Esophagus squamous epithelium (tissue), 5 donors: Measurements from ENCODE around the gene LITAF. TPM values are rescaled to one million over a fixed set of nuclear protein-coding genes. Genes with fewer than 3 reads are reported as not detected.
A peak's percentile ranks its signal among the peaks of the same experiment; 100 is the strongest.
"Not testable (repeated sequence)": the region's sequence is repeated elsewhere in the genome, so short reads cannot be mapped to it uniquely, and the experiment has no call there.

Experiments
- DNase-seq: peaks from one replicate; lab custom pipeline; 2025; lab: John Stamatoyannopoulos, UW
- H3K27ac ChIP-seq, 4 donors: fragments of 200-600 bp; sonication (generic); one replicate each; pipeline ENCODE4 v1.5.1; 2016 to 2019; ENCODE audit warnings: mild to moderate bottlenecking in 1 of 4
- H3K27me3 ChIP-seq, 4 donors: fragments of 200-600 bp; sonication (generic); 1 replicate in 3 of 4; 2 replicates in 1 of 4; pipeline versions ENCODE4 v1.5.1 to v1.6.0; 2017 to 2021; ENCODE audit warnings: antibody characterized with exemption in 1 of 4
- H3K36me3 ChIP-seq, 3 donors: fragments of 200-600 bp; sonication (generic); one replicate each; pipeline ENCODE4 v1.5.1; 2016 to 2019
- H3K4me1 ChIP-seq, 3 donors: fragments of 200-600 bp; sonication (generic); one replicate each; pipeline ENCODE4 v1.5.1; 2017 to 2019
- H3K4me3 ChIP-seq, 4 donors: fragments of 200-600 bp; sonication (generic); 1 replicate in 3 of 4; 2 replicates in 1 of 4; pipeline ENCODE4 v1.5.1; 2016 to 2019; ENCODE audit warnings: mild to moderate bottlenecking in 2 of 4, moderate library complexity in 1 of 4
- H3K9me3 ChIP-seq, 3 donors: fragments of 200-600 bp; sonication (generic); one replicate each; pipeline ENCODE4 v1.5.1; 2016 to 2019
- POLR2A ChIP-seq, 4 donors: fragments of 450-650 bp; IDR thresholded peaks; one replicate each; pipeline ENCODE4 v1.6.1; 2017; ENCODE audit warnings: antibody characterized with exemption in 4 of 4, mild to moderate bottlenecking in 4 of 4, moderate library complexity in 3 of 4
- WGBS, 2 donors: methylation state at CpG; one replicate each; pipeline ENCODE4 v1.1.5; 2018; 5-methylcytosine and 5-hydroxymethylcytosine counted together
- intact Hi-C: fragments of 100-400 bp; cut with DNase I; formaldehyde crosslinking; loops from one replicate; pipeline ENCODE4 v1.15.0; 2022
- total RNA-seq, 4 donors: library from RNA; depleted of rRNA; stranded (reverse); fragments of >200 nt; gene quantifications; one replicate each; pipeline ENCODE4 v1.1.0, GENCODE V29; 2016
- TF ChIP-seq, protein P1 (sequence below), 6 experiments: fragments of 450-650 bp in 4 of 6; fragments of 200-600 bp in 2 of 6; sonication (generic) in 2 of 6; IDR thresholded peaks; one replicate each; pipeline ENCODE4 v1.5.1; 2016 to 2019; ENCODE audit warnings: antibody characterized with exemption in 6 of 6, mild to moderate bottlenecking in 4 of 6, moderate library complexity in 4 of 6
- donor health status: DM: yes; HTN: yes; CAD: no.

LITAF gene
- total RNA-seq, 4 donors from 2014 or later, result 13.7 to 44.4 (median 34.4) TPM

DNA sequence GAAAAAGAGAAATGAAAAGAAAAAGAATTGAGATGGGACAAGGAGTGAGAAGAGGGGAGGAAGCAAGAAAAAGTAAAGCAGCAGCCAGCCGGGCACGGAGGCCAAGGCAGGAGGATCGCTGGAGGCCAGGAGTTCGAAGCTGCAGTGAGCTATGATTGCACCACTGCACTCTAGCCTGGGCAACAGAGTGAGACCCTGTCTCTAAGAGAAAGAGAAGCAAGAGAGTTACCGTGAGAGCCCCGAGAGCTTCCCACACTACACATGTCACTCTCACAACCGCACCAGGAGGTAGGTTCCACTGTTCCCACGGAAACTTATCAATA lies 18.8 kb upstream of the LITAF start:
- TF ChIP-seq, protein P1, sequence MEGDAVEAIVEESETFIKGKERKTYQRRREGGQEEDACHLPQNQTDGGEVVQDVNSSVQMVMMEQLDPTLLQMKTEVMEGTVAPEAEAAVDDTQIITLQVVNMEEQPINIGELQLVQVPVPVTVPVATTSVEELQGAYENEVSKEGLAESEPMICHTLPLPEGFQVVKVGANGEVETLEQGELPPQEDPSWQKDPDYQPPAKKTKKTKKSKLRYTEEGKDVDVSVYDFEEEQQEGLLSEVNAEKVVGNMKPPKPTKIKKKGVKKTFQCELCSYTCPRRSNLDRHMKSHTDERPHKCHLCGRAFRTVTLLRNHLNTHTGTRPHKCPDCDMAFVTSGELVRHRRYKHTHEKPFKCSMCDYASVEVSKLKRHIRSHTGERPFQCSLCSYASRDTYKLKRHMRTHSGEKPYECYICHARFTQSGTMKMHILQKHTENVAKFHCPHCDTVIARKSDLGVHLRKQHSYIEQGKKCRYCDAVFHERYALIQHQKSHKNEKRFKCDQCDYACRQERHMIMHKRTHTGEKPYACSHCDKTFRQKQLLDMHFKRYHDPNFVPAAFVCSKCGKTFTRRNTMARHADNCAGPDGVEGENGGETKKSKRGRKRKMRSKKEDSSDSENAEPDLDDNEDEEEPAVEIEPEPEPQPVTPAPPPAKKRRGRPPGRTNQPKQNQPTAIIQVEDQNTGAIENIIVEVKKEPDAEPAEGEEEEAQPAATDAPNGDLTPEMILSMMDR (IDR thresholded peaks at IDR 0.05), result no peak
- TF ChIP-seq POLR2A (IDR thresholded peaks at IDR 0.05), result no peak
- intact Hi-C loops, result no loop called here
- Histone ChIP-seq H3K4me1 (peaks cover 0 to 50% (median 4%) of the 10 kb centered on the region in 3 donors), H3K9me3 (no peaks in the 10 kb centered on the region), H3K36me3 (no peaks in the 10 kb centered on the region), H3K27ac (peak overlapping the region in 2 of 4 donors; percentile 31 to 68), H3K4me3 (no peak overlapping the region), H3K27me3 (no peaks in the 10 kb centered on the region)
- WGBS, 2 donors, result 81 to 85% methylated on average over 8 of the region's 8 CpGs
- no peak for DNase-seq

DNA sequence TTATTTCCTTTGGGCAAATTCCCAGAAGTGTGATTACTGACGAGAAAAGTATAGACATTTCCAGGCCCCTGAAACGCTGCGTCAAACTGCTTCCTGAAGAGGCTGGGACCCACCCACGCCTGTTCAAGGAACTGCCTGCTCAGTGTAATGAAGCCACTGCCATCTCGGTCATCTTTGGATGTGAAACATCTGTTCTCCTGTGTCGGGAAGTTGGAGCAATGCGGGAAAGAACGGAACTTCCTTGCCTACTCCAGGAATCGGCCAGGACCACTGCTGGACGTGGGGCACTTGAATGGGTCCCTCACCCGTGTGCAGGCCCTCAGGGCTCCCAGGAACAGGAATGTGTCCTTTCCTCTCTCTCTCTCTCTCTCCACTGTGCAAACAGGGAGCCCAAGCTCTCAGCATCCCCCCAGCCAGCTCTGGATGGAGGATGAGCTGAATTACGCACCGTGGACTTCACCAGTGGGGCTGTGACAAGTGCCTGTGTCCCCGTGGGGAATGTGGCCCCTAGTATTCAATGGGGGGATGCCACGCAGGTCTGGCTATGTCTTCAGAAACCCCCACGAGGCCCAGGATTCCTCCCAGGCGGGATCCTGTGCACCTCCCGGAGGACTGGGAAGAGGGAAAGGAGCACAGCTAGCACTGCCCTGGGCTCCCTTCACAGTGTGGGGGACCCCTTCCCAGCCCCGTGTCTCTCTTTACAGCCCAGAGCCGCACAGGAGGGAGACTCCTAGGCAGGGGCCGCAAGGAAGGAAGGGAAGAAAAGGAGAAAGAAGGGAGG lies 18.3 kb upstream of the LITAF start:
- intact Hi-C loops, result no loop called here
- H3K36me3 ChIP-seq, result no peaks in the 10 kb centered on the region
- no peaks in the 10 kb centered on the region for H3K9me3 ChIP-seq
- H3K4me3 ChIP-seq, result no peak overlapping the region
- 59 to 65% methylated on average over 7 to 11 of the region's 21 CpGs for WGBS, 2 donors
- TF ChIP-seq POLR2A (IDR thresholded peaks at IDR 0.05), result no peak
- TF ChIP-seq, protein P1 (IDR thresholded peaks at IDR 0.05), result no peak
- peaks cover 0 to 44% (median 4%) of the 10 kb centered on the region in 3 donors for H3K4me1 ChIP-seq
- no peaks in the 10 kb centered on the region for H3K27me3 ChIP-seq
- DNase-seq, result no peak
- peak overlapping the region; percentile 31 to 72 (median 54) for H3K27ac ChIP-seq

DNA sequence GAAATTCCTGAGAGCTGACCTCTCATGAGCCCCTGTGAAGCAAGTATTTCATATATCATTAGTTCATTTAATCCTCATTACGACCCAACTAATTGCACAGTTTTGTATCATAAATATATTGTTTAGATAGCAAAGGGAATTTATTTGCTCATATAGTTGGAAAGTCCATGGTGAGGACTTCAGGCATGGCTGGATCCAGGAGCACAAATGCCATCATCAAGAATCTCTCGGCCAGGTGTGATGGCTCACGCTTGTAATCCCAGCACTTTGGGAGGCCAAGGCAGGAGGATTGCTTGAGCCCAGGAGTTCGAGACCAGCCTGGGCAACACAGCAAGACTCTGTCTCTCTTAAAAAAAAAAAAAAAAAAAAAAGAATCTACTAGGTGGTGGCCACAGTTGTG lies 17.6 kb upstream of the LITAF start:
- WGBS, 2 donors, result 77 to 90% methylated on average over 4 of the region's 4 CpGs
- DNase-seq, H3K9me3 ChIP-seq, H3K36me3 ChIP-seq, H3K27me3 ChIP-seq, H3K4me3 ChIP-seq, intact Hi-C loops: not testable (repeated sequence)
- H3K4me1 ChIP-seq, result peaks cover 0 to 38% (median under 1%) of the 10 kb centered on the region in 3 donors
- H3K27ac ChIP-seq, result peak overlapping the region in 2 of 4 donors; percentile 10 to 25

DNA sequence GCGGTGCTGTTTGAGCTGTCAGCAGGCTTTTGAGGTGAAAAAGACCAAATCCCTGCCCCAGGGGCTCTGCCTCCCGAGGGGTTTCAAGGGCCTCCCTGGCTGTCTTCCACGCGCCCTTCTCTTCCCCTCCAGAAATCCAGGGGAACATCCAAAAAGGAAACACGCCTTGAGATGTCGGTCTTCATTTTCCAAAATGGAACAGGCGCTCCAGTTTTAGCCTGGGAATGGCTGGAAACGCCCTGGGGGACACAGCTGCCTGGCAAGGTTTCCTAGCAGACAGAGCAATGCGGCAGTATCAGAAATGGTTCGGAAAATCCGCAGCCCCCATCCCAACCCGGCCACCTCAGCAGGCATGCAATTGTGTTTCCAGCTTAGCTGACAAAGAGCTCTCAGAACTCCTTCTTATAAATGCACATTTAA lies 16.6 kb upstream of the LITAF start:
- H3K4me1 ChIP-seq, result peaks cover 0 to 35% (median 0%) of the 10 kb centered on the region in 3 donors
- WGBS, 2 donors, result 10 to 41% methylated on average over 1 to 12 of the region's 12 CpGs
- no peak for DNase-seq
- no peaks in the 10 kb centered on the region for H3K9me3 ChIP-seq
- TF ChIP-seq, protein P1 (IDR thresholded peaks at IDR 0.05), result no peak
- TF ChIP-seq POLR2A (IDR thresholded peaks at IDR 0.05), result no peak
- no peaks in the 10 kb centered on the region for H3K27me3 ChIP-seq
- intact Hi-C loops, result no loop called here
- H3K36me3 ChIP-seq, result no peaks in the 10 kb centered on the region
- H3K27ac ChIP-seq, result peak overlapping the region in 3 of 4 donors; percentile 10 to 26 (median 19)
- H3K4me3 ChIP-seq, result peak overlapping the region in 1 of 4 donors; percentile 0

DNA sequence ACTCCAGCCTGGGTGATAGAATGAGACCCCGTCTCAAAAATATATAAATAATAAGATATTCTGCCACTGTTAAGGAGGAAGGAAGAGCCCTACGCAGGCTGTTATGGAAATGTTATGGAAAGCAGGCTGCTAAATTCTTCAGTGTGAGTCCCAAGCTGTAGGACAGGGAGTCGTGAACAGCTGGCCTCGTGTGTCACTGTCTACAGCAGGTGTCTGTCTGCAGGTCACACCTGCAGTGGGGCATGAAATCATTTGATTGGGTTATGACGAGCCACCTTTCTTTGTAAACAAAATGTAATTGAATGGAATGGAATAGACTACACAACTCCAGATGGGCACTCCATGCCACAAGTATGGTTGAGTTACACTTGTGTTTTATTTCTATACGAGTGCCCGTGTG lies 15.6 kb upstream of the LITAF start:
- no peaks in the 10 kb centered on the region for H3K9me3 ChIP-seq
- H3K27ac ChIP-seq, result no peak overlapping the region
- intact Hi-C loops, result no loop called here
- no peaks in the 10 kb centered on the region for H3K36me3 ChIP-seq
- no peak for DNase-seq
- TF ChIP-seq, protein P1 (IDR thresholded peaks at IDR 0.05), result no peak
- no peak for TF ChIP-seq POLR2A (IDR thresholded peaks at IDR 0.05)
- peaks cover 1 to 35% (median 7%) of the 10 kb centered on the region in 3 donors for H3K4me1 ChIP-seq
- H3K27me3 ChIP-seq, result no peaks in the 10 kb centered on the region
- 77 to 84% methylated on average over 7 of the region's 7 CpGs for WGBS, 2 donors
- no peak overlapping the region for H3K4me3 ChIP-seq
